ENCODE measurements around the gene UBE2R2. TPM values are rescaled to one million over a fixed set of nuclear protein-coding genes. Genes with fewer than 3 reads are reported as not detected.

Gene UBE2R2
- total and polyA plus RNA-seq, 2 of the 8 experiments (the other 6 are each of a cell fraction or from before 2014, with no cell fraction given), result 19.4 to 42.1 TPM

DNA sequence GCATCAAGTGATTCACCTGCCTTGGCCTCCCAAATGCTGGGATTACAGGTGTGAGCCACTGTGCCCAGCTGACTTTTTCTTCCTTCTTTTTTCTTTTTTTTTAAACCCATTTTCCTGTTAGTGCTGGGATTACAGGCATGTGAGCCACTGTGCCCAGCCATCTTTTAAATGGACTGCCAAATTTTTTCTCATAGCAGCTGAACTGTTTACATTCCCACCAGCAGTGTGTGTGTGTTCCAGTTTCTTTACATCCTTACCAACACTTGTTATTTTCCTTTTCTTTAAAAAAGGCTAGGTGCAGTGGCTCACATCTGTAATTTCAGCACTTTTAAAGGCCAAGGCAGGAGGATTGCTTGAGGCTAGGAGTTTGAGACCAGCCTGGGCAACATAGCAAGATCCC lies 76.9 kb downstream of the UBE2R2 start (continued):
- TF ChIP-seq SIN3A (conservative IDR thresholded peaks at IDR 0.05 in 1 of 2, IDR thresholded peaks at IDR 0.05 in 1 of 2; ENCODE audit: low read depth in 1 of 2, low read length in 2 of 2) (no peak), ATF3 (IDR thresholded peaks at IDR 0.05; ENCODE audit: insufficient read depth, low read depth, low read length) (no peak)
- TF ChIP-seq, protein P1, sequence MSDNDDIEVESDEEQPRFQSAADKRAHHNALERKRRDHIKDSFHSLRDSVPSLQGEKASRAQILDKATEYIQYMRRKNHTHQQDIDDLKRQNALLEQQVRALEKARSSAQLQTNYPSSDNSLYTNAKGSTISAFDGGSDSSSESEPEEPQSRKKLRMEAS (IDR thresholded peaks at IDR 0.05), result no peak
